Fibroblast of lung (primary cell): ENCODE data around the gene CAPSL. TPM values are rescaled to one million over a fixed set of nuclear protein-coding genes. Genes with fewer than 3 reads are reported as not detected.

ENCODE experiments used
- DNase-seq, 2 donors: peaks; one replicate each; pipeline versions ENCODE4 v3.0.0 to v3.0.0-alpha.2; 2010; ENCODE audit warnings: low read depth in 2 of 2
- H2AFZ ChIP-seq: 2 replicates; pipeline ENCODE4 v1.5.1; 2012; ENCODE audit warnings: low read length, control low read depth, inconsistent platforms
- H3K27ac ChIP-seq: 2 replicates; pipeline ENCODE4 v1.5.1; 2011; ENCODE audit warnings: low read length, control low read depth; ENCODE audit not compliant: insufficient read depth
- H3K27me3 ChIP-seq: 2 replicates; pipeline ENCODE4 v1.5.1; 2011; ENCODE audit warnings: mild to moderate bottlenecking, low read length; ENCODE audit not compliant: control insufficient read depth, insufficient read depth
- H3K36me3 ChIP-seq: 2 replicates; pipeline ENCODE4 v1.5.1; 2011; ENCODE audit warnings: low read length; ENCODE audit not compliant: control insufficient read depth, insufficient read depth
- H3K4me1 ChIP-seq: 2 replicates; pipeline ENCODE4 v1.5.1; 2011; ENCODE audit warnings: low read length; ENCODE audit not compliant: control insufficient read depth, insufficient read depth; ENCODE audit errors: extremely low read depth
- H3K4me2 ChIP-seq: 2 replicates; pipeline ENCODE4 v1.5.1; 2011; ENCODE audit warnings: low read length, control low read depth; ENCODE audit not compliant: insufficient read depth; ENCODE audit errors: extremely low read depth
- H3K4me3 ChIP-seq, 4 experiments: fragments of 200-600 bp in 1 of 4; sonication (generic) in 1 of 4; replicated peaks in 1 of 4; 2 replicates each; pipeline ENCODE4 v1.5.1; 2011 to 2016; ENCODE audit warnings: low read length in 4 of 4, low read depth in 3 of 4, mild to moderate bottlenecking in 3 of 4, control low read depth in 2 of 4, inconsistent platforms in 1 of 4, mixed read lengths in 1 of 4; ENCODE audit not compliant: insufficient read depth in 1 of 4; ENCODE audit errors: control extremely low read depth in 1 of 4
- H3K79me2 ChIP-seq: 2 replicates; pipeline ENCODE4 v1.5.1; 2012; ENCODE audit warnings: mild to moderate bottlenecking, low read length, inconsistent platforms; ENCODE audit not compliant: control insufficient read depth, insufficient read depth
- H3K9ac ChIP-seq: 2 replicates; pipeline ENCODE4 v1.5.1; 2011; ENCODE audit warnings: mild to moderate bottlenecking, low read length, control low read depth; ENCODE audit not compliant: insufficient read depth
- H3K9me3 ChIP-seq: 2 replicates; pipeline ENCODE4 v1.5.1; 2012; ENCODE audit warnings: low read depth, low read length; ENCODE audit not compliant: control insufficient read depth, insufficient read depth
- H4K20me1 ChIP-seq: 2 replicates; pipeline ENCODE4 v1.5.1; 2011; ENCODE audit warnings: low read length; ENCODE audit not compliant: control insufficient read depth, insufficient read depth; ENCODE audit errors: extremely low read depth
- EZH2 ChIP-seq: IDR thresholded peaks from 2 replicates; pipeline ENCODE4 v1.5.1; 2012; ENCODE audit warnings: low read length, control low read depth, mild to moderate bottlenecking; ENCODE audit errors: missing control alignments
- polyA plus RNA-seq, 2 donors: library from polyadenylated mRNA; depleted of rRNA in 1 of 2; stranded (reverse) in 1 of 2; unstranded in 1 of 2; fragments of >200 nt; gene quantifications; 2 replicates each; pipeline ENCODE4 v1.2.1, GENCODE V29; 2011 to 2012; ENCODE audit warnings: missing spikeins in 1 of 2
- total RNA-seq: library from RNA; depleted of rRNA; stranded (reverse); fragments of >200 nt; gene quantifications from 2 replicates; pipeline ENCODE4 v1.2.1, GENCODE V29; 2014
- TF ChIP-seq, protein P1 (sequence below), 2 donors: IDR thresholded peaks in 1 of 2; conservative IDR thresholded peaks in 1 of 2; 1 replicate in 1 of 2; 2 replicates in 1 of 2; pipeline ENCODE4 v1.5.1; 2011 to 2012; ENCODE audit warnings: low read length in 2 of 2, control low read depth in 1 of 2, inconsistent platforms in 1 of 2, low read depth in 1 of 2, mild to moderate bottlenecking in 1 of 2

Gene CAPSL
- total and polyA plus RNA-seq, 2 donors (not counting 1 experiment from before 2014, with no cell fraction given): 0.33 to 0.96 TPM

GRCh38 chr5:35855187-35855586 is 83.2 kb downstream of the CAPSL start:
- Histone ChIP-seq H3K9me3 (no peaks in the 10 kb centered on the region), H2AFZ (no peak overlapping the region), H3K27ac (no peak overlapping the region), H3K4me1 (peaks cover 18% of the 10 kb centered on the region), H4K20me1 (no peaks in the 10 kb centered on the region), H3K9ac (no peak overlapping the region), H3K79me2 (peaks cover 15% of the 10 kb centered on the region), H3K27me3 (no peaks in the 10 kb centered on the region), H3K4me2 (no peak overlapping the region), H3K36me3 (no peaks in the 10 kb centered on the region), H3K4me3 (no peak overlapping the region)
- TF ChIP-seq, protein P1, sequence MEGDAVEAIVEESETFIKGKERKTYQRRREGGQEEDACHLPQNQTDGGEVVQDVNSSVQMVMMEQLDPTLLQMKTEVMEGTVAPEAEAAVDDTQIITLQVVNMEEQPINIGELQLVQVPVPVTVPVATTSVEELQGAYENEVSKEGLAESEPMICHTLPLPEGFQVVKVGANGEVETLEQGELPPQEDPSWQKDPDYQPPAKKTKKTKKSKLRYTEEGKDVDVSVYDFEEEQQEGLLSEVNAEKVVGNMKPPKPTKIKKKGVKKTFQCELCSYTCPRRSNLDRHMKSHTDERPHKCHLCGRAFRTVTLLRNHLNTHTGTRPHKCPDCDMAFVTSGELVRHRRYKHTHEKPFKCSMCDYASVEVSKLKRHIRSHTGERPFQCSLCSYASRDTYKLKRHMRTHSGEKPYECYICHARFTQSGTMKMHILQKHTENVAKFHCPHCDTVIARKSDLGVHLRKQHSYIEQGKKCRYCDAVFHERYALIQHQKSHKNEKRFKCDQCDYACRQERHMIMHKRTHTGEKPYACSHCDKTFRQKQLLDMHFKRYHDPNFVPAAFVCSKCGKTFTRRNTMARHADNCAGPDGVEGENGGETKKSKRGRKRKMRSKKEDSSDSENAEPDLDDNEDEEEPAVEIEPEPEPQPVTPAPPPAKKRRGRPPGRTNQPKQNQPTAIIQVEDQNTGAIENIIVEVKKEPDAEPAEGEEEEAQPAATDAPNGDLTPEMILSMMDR (conservative IDR thresholded peaks at IDR 0.05 in 1 of 2, IDR thresholded peaks at IDR 0.05 in 1 of 2; ENCODE audit: low read depth in 1 of 2, low read length in 2 of 2): no peak
- TF ChIP-seq EZH2: no peak
- no peak for DNase-seq

Other genes starting within 250 kb of the CAPSL start
- gene IL7R, start 81.7 kb downstream of the CAPSL start, total RNA-seq: 10.3 and 67.9 TPM in 2 replicates
- gene IL7R, start 81.7 kb downstream of the CAPSL start, polyA plus RNA-seq: 195 and 266 TPM in 2 replicates
- not detected in 2 replicates for gene UGT3A1, start 52.8 kb upstream of the CAPSL start, total RNA-seq
- gene UGT3A1, start 52.8 kb upstream of the CAPSL start, polyA plus RNA-seq: not detected in 2 replicates
- not detected in 2 replicates for gene UGT3A2, start 128.3 kb upstream of the CAPSL start, total RNA-seq
- gene UGT3A2, start 128.3 kb upstream of the CAPSL start, polyA plus RNA-seq: not detected in 2 replicates
- gene LMBRD2, start 213.3 kb upstream of the CAPSL start, total RNA-seq: 18.0 and 19.8 TPM in 2 replicates
- 4.7 and 7.2 TPM in 2 replicates for gene LMBRD2, start 213.3 kb upstream of the CAPSL start, polyA plus RNA-seq
- 10.6 and 11.0 TPM in 2 replicates for gene SKP2, start 213.5 kb upstream of the CAPSL start, total RNA-seq
- gene SKP2, start 213.5 kb upstream of the CAPSL start, polyA plus RNA-seq: 22.4 and 30.8 TPM in 2 replicates